ENCODE measurements around the gene ST3GAL3. TPM values are rescaled to one million over a fixed set of nuclear protein-coding genes. Genes with fewer than 3 reads are reported as not detected.

ST3GAL3 gene
- total and polyA plus RNA-seq, 2 of the 13 experiments (the other 11 are each of a cell fraction or from before 2014, with no cell fraction given), result 5.1 to 8.1 TPM

DNA sequence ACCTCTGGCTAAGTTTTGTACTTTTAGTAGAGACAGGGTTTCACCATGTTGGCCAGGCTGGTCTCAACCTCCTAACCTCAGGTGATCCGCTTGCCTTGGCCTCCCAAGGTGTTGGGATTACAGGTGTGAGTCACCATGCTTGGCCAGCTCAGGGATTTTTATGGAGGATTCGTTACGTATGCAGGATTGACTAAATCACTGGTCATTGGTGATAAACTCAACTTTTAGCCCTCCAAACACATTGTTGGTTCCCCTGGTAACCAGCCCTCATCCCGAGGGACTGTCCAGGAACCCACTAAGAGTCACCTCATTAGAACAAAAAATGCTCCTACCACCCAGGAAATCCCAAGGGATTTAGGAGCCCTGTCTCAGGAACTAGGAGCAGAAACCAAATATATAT lies 40.4 kb downstream of the ST3GAL3 start:
- Histone ChIP-seq H4K20me1 (ENCODE audit: insufficient read depth, low read length) (no peaks in the 10 kb centered on the region), H3K36me3 (replicated peaks in 1 of 2; ENCODE audit: control insufficient read depth in 1 of 2, insufficient read depth in 2 of 2, low read length in 2 of 2) (no peaks in the 10 kb centered on the region), H3K27me3 (ENCODE audit: control insufficient read depth in 1 of 2, insufficient read depth in 2 of 2, low read length in 2 of 2) (no peaks in the 10 kb centered on the region), H3K4me2 (ENCODE audit: low read depth, low read length) (no peak overlapping the region), H3K9me3 (ENCODE audit: low read length) (no peaks in the 10 kb centered on the region), H2AFZ (ENCODE audit: low read length) (no peak overlapping the region), H3K79me2 (ENCODE audit: insufficient read depth, low read length) (no peaks in the 10 kb centered on the region), H3K9ac (ENCODE audit: insufficient read depth, low read depth, low read length) (no peak overlapping the region), H3K27ac (ENCODE audit: extremely low read length, insufficient read depth, low read length) (no peak overlapping the region), H3K4me3 (replicated peaks in 1 of 3; ENCODE audit: insufficient read depth in 1 of 3, low read depth in 2 of 3, low read length in 3 of 3) (no peak overlapping the region), H3K4me1 (ENCODE audit: insufficient read depth, low read length) (no peaks in the 10 kb centered on the region)
- intact Hi-C loops (cut with micrococcal nuclease; ENCODE audit: unreplicated experiment) (no loop called here), in situ Hi-C loops (cut with HindIII; ENCODE audit: extremely low pct_ligation_motif_present, low pct_unique_long_range_greater_than_20kb) (no loop called here)
- DNase-seq (ENCODE audit: low spot score) (no peak), ATAC-seq (no peak), FAIRE-seq (no peak)
- BruUV-seq (replicated peaks), result no TSS peak
- WGBS (ENCODE audit: low lambda C conversion rate), result 94% methylated on average over 4 of the region's 4 CpGs
- ChIA-PET POLR2A (no interaction called here), CTCF (ENCODE audit: low intra/inter-chr PET ratio, low total read pairs) (no interaction called here)
- TF ChIP-seq PCBP1 (IDR thresholded peaks at IDR 0.05; ENCODE audit: borderline replicate concordance, low read depth, low read length) (no peak), BHLHE40 (IDR thresholded peaks at IDR 0.05; ENCODE audit: low read length) (no peak), ZFP1 (CRISPR knock-in tag; IDR thresholded peaks at IDR 0.05) (no peak), U2AF2 (IDR thresholded peaks at IDR 0.05; ENCODE audit: low read depth, low read length) (no peak), ZNF674 (CRISPR knock-in tag; IDR thresholded peaks at IDR 0.05; ENCODE audit: low read depth) (no peak), NR3C1 (CRISPR knock-in tag; IDR thresholded peaks at IDR 0.05) (no peak), MTF1 (CRISPR knock-in tag; IDR thresholded peaks at IDR 0.05) (no peak), ZBTB8A (CRISPR knock-in tag; IDR thresholded peaks at IDR 0.05; ENCODE audit: borderline replicate concordance, low read depth) (no peak), GPN1 (CRISPR knock-in tag; IDR thresholded peaks at IDR 0.05; ENCODE audit: borderline replicate concordance) (no peak), ZNF839 (CRISPR knock-in tag; IDR thresholded peaks at IDR 0.05; ENCODE audit: borderline replicate concordance) (no peak), SP4 (CRISPR knock-in tag; IDR thresholded peaks at IDR 0.05) (no peak), PTBP1 (IDR thresholded peaks at IDR 0.05; ENCODE audit: low read depth, low read length, poor library complexity, severe bottlenecking) (no peak), ATRX (CRISPR knock-in tag; IDR thresholded peaks at IDR 0.05; ENCODE audit: borderline replicate concordance) (no peak), AHR (CRISPR knock-in tag; IDR thresholded peaks at IDR 0.05) (no peak)
- TF ChIP-seq, protein P1, sequence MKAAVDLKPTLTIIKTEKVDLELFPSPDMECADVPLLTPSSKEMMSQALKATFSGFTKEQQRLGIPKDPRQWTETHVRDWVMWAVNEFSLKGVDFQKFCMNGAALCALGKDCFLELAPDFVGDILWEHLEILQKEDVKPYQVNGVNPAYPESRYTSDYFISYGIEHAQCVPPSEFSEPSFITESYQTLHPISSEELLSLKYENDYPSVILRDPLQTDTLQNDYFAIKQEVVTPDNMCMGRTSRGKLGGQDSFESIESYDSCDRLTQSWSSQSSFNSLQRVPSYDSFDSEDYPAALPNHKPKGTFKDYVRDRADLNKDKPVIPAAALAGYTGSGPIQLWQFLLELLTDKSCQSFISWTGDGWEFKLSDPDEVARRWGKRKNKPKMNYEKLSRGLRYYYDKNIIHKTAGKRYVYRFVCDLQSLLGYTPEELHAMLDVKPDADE (CRISPR knock-in tag; IDR thresholded peaks at IDR 0.05), result no peak
- TF ChIP-seq, protein P2, sequence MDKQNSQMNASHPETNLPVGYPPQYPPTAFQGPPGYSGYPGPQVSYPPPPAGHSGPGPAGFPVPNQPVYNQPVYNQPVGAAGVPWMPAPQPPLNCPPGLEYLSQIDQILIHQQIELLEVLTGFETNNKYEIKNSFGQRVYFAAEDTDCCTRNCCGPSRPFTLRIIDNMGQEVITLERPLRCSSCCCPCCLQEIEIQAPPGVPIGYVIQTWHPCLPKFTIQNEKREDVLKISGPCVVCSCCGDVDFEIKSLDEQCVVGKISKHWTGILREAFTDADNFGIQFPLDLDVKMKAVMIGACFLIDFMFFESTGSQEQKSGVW (CRISPR knock-in tag; IDR thresholded peaks at IDR 0.05; ENCODE audit: borderline replicate concordance), result no peak

Measured in HepG2 (cell line).